GM19455 (cell line): ENCODE results near the gene VAMP3.
A peak's percentile ranks its signal among the peaks of the same experiment; 100 is the strongest.

Experiments
- ATAC-seq: cut with Tn5 transposase; IDR thresholded peaks from one replicate; pipeline ENCODE4 v1.9.1; 2021; ENCODE audit not compliant: unreplicated experiment

Gene VAMP3, protein sequence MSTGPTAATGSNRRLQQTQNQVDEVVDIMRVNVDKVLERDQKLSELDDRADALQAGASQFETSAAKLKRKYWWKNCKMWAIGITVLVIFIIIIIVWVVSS

DNA sequence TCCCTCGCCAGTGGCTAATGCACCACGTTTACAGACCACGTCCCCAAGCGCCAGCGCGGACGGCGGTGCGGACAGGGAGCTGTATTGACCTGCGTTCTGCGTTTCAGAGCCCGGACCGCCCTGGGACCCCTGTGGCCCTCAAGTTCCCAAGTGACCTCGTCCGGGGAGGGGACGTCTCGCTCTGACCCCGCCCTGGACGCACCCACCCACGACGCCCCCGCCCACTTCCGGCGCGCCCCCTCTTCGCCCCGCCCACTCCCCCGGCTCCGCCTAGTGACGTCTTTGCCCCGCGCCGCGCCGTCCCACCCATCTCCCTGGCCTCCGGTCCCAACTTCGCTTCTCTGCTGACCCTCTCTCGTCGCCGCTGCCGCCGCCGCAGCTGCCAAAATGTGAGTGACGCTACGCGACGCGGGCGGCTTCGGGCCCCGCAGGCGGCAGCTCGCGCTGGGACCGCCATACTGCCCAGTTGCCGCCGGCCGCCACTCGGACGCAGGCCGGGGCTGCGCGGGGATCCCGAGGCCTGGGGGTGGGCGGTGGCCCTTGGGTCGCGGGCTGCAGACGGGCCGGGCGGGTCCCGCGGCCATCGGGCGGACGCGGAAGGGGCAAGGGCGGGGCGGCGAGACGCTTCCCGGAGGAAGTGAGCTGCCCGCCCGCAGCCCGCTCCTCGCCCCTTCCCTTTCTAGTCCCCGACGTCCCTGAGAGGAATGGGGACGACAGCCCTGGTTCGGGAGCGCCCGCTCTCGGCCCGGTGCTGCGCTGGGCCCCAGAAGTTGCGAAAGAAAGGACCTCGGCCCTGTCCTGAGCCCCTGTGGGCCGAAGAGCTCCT lies at the start of gene VAMP3:
VAMP3 (plus strand) TSS at position 300 of the 826 bp plus-strand sequence; CDS start at position 388, 88 bp downstream.
- peak; percentile 85 for ATAC-seq

DNA sequence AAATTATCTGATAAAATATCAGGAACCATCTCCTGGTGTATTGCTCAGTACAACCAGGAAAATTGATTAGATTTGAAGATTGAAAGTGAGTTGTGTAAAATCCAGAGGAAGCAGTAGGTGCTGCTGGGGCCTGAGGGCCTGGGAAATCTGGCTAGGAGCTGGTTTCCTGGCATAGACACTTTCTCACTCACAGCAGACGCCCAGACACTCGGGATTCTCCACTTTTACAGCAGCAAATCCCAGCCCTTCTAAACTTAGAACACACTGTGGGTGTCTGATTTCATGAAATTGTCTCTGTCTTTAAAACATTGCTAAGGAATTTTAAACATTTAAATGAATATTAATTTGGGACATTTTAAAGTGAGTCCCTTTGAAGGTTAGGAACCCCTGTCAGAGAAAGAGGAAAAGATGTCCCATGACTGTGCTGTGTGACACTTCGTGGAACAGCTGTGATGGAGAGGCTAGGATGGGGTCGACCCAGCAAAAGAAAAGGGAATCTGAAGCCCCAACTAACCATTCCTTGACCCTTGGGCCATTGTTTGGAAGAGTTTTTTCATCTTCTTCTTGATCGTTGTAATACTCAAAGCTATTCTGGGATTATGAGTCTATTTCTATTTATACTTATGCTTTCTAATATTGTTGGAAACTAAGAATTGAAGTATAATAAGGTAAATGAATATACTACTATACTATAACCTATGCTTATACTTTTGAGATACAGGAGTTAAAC lies 49.0 kb upstream of the VAMP3 start:
- ATAC-seq = no peak

DNA sequence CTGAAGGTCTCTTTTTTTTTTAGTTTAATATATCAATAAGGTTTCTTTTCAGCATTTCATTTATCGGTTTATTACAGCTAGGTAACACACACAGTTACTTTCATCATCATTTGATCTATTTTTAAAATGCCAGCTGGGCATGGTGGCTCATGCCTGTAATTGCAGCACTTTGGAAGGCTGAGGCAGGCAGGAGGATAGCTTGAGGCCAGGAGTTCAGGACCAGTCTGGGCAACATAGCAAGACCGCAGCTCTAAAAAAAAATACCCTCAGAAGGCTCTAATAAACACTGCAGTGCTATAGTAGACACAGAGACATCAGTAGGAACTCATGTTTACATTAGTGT lies 48.5 kb upstream of the VAMP3 start:
- no peak for ATAC-seq

GRCh38 chr1:7726623-7727022 lies 44.5 kb upstream of the VAMP3 start:
- no peak for ATAC-seq

DNA sequence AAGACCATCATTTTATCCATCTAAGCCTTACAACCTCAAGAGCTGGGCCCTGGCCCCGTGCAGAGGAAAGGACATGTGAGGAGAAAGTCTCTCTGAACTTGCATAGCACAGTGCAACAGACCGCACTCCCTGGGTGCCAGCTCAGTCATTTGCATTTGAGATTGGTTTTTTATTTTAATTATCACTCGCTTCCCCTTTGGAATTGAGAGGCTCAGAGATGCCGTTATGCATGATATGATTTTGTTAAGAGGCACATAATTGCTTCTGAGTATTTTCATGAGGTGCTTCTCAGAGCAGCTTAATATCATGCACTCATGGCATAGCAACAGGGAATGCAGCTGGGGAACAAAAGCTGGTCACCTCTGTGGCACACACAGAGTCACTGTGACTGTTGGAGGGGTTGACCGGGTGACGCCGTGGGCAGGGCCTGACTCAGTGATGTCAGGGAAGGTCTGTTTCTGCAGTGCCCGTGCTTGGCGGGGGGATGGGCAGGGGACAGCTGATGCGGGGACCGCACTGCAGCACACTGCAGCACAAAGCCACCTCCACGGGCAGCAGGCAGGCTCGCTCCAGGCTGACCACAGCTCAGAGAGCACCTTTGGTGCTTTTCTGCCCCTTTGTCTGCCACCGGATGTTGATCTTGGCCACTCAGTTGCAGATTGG lies 43.2 kb upstream of the VAMP3 start:
- ATAC-seq = no peak

DNA sequence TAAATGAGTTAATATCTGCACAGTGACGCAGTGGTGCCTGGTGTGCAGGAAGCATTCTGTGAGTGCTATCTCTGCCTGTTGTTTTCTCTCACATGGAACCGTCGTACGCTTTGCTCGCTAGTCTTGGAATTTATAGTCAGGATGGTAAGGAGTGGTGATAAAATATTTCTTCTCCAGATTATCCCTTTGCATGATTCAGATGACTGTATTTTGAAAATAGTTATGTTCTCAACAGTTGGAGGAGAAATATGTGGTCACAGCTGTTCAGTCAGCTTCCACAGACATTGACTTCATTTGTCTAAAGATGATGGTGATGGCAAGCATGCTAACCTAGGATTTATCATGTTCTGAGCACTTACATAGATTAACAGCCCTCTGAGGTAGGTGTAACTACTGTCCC lies 41.3 kb upstream of the VAMP3 start:
- no peak for ATAC-seq

- ATAC-seq = no peak
Observed at GRCh38 chr1:7732331-7732730, 38.8 kb upstream of the VAMP3 start.

- ATAC-seq = no peak
Observed at GRCh38 chr1:7733276-7733675, 37.8 kb upstream of the VAMP3 start.

- no peak for ATAC-seq
Observed at GRCh38 chr1:7738044-7738443, 33.1 kb upstream of the VAMP3 start.

- ATAC-seq = no peak
Observed at GRCh38 chr1:7743346-7743745, 27.8 kb upstream of the VAMP3 start.

DNA sequence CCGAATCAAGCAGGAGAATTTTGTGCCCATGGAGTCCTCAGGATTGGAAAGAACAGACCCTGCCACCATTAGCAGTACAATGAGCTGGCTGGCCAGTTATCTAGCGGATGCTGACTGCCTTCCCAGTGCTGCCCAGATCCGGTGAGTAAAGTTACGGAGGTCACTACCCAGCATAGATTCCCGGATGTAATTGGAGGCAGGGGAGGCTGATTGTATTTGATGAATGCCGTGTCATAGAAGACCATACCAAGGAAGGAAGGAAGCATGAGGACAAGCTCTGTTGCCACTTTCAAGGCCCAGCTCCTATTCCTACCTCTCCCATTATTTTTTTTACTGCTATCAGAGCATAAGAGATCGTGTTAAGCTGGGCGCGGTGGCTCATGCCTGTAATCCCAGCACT lies 26.2 kb upstream of the VAMP3 start:
- no peak for ATAC-seq

DNA sequence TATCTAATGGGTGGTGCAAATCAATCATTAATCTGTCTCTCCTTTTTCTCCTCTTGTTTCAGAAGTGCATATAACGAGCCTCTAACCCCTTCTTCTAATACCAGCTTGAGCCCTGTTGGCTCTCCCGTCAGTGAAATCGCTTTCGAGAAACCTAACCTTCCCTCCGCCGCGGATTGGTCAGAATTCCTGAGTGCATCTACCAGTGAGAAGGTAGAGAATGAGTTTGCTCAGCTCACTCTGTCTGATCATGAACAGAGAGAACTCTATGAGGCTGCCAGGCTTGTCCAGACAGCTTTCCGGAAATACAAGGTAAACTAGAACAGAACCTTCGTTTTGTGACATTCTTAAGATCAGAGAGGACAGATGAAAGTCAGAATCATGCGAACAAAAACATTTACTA lies 25.3 kb upstream of the VAMP3 start:
- ATAC-seq = no peak

GRCh38 chr1:7747605-7748004 lies 23.5 kb upstream of the VAMP3 start:
- ATAC-seq = no peak

GRCh38 chr1:7749126-7749525 lies 22.0 kb upstream of the VAMP3 start:
- no peak for ATAC-seq

DNA sequence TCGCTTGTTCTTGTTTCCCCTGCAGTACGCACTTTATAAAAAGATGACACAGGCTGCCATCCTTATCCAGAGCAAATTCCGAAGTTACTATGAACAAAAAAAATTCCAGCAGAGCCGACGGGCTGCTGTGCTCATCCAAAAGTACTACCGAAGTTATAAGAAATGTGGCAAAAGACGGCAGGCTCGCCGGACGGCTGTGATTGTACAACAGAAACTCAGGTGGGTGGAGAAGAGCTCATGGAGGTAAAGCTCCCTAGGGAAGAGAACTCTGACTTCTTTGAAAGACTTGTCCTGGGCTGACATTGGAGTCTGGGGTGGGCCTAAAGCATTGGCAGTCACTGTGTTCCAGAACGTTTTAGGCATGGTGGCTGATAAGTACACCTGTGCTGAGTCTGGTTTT lies 19.9 kb upstream of the VAMP3 start:
- no peak for ATAC-seq

GRCh38 chr1:7752512-7753417 lies 18.3 kb upstream of the VAMP3 start:
- no peak for ATAC-seq

GRCh38 chr1:7753641-7754040 lies 17.5 kb upstream of the VAMP3 start:
- ATAC-seq = no peak

GRCh38 chr1:7754234-7754633 lies 16.9 kb upstream of the VAMP3 start:
- ATAC-seq = no peak

GRCh38 chr1:7755448-7755847 lies 15.6 kb upstream of the VAMP3 start:
- ATAC-seq = no peak

GRCh38 chr1:7760245-7760644 lies 10.9 kb upstream of the VAMP3 start:
- ATAC-seq = no peak

DNA sequence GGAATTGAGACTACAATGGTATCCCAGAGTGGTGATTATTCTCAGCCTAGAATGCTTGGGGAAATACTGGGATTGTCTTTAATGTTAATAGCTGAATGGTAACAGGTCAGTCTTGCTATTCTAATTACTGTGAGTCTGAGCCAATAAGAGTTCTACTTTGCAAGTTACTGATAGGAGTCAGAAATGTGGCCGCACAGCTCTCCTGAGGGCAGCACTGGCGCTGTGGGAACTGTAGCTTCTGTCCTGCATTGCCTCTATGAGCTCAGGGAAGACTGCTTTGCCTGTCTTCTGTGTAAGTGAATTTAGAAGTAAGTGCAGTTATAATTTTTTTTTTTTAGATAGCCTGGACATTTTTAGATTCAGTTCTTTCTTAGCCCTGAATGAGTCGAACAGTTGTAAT lies 10.0 kb upstream of the VAMP3 start:
- no peak for ATAC-seq
